NB4 (cell line): ENCODE data around the gene GKAP1.
"Not testable (repeated sequence)": the region's sequence is repeated elsewhere in the genome, so short reads cannot be mapped to it uniquely, and the experiment has no call there.

ENCODE experiments used
- DNase-seq: peaks from one replicate; pipeline ENCODE4 v3.0.0; 2010; ENCODE audit warnings: low read depth
- H3K4me3 ChIP-seq: one replicate; pipeline ENCODE4 v1.5.1; 2011; ENCODE audit warnings: mild to moderate bottlenecking, low read depth, low read length, moderate library complexity
- CTCF ChIP-seq: IDR thresholded peaks from one replicate; pipeline ENCODE4 v1.5.1; 2012; ENCODE audit warnings: low read depth, low read length
- MAX ChIP-seq: IDR thresholded peaks from 2 replicates; pipeline ENCODE4 v1.6.1; 2011; ENCODE audit warnings: low read depth, low read length
- MYC ChIP-seq: IDR thresholded peaks from 2 replicates; pipeline ENCODE4 v1.6.1; 2011; ENCODE audit warnings: low read depth, low read length
- POLR2A ChIP-seq: IDR thresholded peaks from 2 replicates; pipeline ENCODE4 v1.6.1; 2011; ENCODE audit warnings: mild to moderate bottlenecking; ENCODE audit not compliant: insufficient read length; ENCODE audit errors: extremely low read depth

GKAP1 gene

GRCh38 chr9:83817356-83818278 lies at the start of gene GKAP1:
Gene GKAP1, minus strand, starts transcription at chr9:83817769. Its CDS starts 11,252 bp downstream, at chr9:83806517.
- DNase-seq, result peak; percentile 78
- peak within 1 kb of the TSS; percentile 45 for H3K4me3 ChIP-seq

DNA sequence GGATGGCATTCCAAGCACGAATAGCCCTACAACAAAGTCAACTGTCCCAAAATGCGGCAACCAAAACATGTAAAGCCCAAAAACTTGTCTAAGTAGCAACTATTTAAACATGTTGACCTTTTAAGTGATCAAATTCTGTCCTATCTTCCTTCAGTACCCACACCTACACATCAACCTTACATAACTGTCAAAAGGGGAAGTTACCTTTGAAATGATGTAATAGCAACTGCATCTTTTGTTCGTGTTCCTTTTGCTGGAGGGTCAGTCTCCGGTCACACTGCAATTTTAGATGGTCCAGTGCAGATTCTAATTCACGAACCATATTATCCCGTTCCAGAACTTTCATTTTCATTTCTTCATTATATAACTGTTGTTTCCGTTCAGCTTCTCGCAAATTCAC lies 32.3 kb upstream of the GKAP1 start:
- not testable (repeated sequence) for H3K4me3 ChIP-seq
- peak; percentile 7 for DNase-seq

DNA sequence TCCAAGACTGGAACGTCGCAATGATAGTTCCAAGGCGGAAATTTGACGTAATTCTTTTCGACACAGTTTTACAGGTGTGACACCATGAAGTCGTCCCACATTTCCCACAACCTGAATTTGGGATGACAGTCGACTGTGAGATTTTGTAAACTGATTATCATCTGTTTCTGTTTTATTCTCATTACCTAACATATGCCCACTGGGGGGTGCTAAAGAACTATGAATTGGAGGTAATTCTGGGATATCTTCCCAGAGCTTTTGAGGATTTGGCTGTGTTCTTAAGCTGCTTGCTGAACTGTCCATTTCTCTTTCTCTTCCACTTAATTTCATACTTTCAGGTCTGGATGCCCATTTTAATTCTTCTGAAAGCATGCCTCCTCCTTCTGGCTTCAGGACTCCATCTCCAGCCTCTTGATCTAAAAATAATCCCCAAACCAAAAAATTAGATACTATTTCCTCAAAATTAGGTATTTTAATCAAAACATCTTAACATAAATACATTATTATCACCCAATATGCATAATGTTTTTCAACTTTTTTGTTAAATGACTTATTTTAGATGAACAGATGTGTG lies 19.6 kb upstream of the GKAP1 start:
- not testable (repeated sequence) for H3K4me3 ChIP-seq, DNase-seq

DNA sequence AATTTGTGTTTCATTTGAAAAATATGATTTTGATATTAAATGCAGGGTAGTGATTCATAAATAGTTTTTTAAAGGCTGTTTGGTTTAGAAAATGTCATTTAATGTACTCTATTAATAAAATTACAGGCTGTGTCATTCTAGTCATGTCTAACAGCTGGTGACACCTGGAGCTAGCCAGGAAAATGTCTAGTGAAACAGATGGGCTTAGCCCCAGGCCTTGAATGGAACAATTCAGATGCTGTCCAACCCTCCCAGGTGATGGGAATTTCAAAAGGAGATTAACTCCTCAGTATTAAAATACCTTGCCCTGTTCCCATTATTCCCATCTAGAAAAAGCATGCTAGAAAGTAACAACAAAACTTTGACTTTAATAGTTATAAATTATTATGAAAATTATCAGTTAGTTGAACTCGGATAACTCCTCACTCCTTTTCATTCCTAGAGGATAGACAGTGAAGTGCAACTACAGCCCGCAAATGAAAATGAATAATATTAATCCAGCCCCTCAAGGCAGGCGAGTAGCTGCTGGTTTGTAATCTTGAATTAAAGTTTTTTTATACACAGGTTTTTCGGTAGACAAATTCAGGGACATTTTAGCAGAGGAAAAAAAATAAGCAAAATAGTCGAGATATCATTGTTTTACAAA lies 13.0 kb upstream of the GKAP1 start:
- not testable (repeated sequence) for DNase-seq

DNA sequence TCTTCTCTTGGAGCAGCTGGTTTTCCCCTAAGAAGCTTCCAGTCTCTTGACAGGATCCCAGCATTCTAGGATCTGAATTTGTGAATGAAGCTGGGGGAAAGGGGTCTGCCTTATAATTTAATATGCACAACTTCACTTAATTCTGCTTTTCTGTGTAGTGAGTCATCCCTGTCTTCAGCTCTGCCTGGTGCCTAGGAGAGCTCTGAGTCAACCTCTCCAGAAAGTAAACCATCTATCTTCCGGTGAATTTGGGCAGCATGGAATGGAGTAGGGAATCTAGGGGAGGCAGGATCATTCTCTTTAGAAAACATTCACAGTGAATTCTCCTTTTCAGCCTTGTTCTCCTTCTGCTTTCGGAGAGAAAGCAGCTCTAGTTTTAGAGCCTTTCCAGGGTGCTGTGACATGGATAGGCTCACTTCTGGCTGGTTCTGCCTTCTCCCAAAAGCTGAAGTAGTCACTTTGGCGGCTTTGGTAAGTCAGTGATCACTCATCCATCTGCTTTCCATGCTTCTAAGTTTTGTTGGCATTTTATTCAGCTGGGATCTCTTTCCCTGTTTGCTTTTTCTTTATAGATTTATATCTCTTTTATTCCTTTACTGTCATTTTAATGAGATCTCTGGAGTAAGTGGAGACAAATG lies 7.5 kb upstream of the GKAP1 start:
- not testable (repeated sequence) for DNase-seq, H3K4me3 ChIP-seq

More for the DNA sequence above, 13.0 kb upstream of the GKAP1 start:
- not testable (repeated sequence) for H3K4me3 ChIP-seq

- DNase-seq, result peak; percentile 46
- H3K4me3 ChIP-seq, result peak overlapping the region; percentile 45
These were observed 586 bp downstream of the GKAP1 start for GRCh38 chr9:83817011-83817355.

- not testable (repeated sequence) for DNase-seq, H3K4me3 ChIP-seq
These were observed 2.4 kb downstream of the GKAP1 start for GRCh38 chr9:83815120-83815519.

- not testable (repeated sequence) for H3K4me3 ChIP-seq, DNase-seq
These were observed 8.4 kb downstream of the GKAP1 start for GRCh38 chr9:83809213-83809612.

DNA sequence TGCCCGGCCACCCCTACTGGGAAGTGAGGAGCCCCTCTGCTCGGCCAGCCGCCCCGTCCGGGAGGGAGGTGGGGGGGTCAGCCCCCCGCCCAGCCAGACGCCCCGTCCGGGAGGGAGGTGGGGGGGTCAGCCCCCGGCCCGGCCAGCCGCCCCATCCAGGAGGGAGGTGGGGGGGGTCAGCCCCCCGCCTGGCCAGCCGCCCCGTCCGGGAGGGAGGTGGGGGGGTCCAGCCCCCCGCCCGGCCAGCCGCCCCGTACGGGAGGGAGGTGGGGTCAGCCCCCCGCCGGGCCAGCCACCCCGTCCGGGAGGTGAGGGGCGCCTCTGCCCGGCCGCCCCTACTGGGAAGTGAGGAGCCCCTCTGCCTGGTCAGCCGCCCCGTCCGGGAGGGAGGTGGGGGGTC lies 13.1 kb downstream of the GKAP1 start:
- not testable (repeated sequence) for DNase-seq

GRCh38 chr9:83803941-83804340 lies 13.6 kb downstream of the GKAP1 start:
- H3K4me3 ChIP-seq, DNase-seq: not testable (repeated sequence)

More for the DNA sequence above, 13.1 kb downstream of the GKAP1 start:
- H3K4me3 ChIP-seq, result not testable (repeated sequence)

- DNase-seq, result no peak
These were observed 17.1 kb downstream of the GKAP1 start for GRCh38 chr9:83800236-83801033.

More at GRCh38 chr9:83800236-83801033, 17.1 kb downstream of the GKAP1 start:
- TF ChIP-seq CTCF (no peak), MAX (no peak), MYC (no peak), POLR2A (no peak)
- no peak overlapping the region for H3K4me3 ChIP-seq
